VCaP (cell line): ENCODE results near the gene HLCS.

Source experiments
- H3K27ac ChIP-seq: fragments of 450-650 bp; 2 replicates; pipeline ENCODE4 v1.5.1; 2017
- CTCF ChIP-seq: fragments of 450-650 bp; conservative IDR thresholded peaks from 2 replicates; pipeline ENCODE4 v1.5.1; 2017; ENCODE audit warnings: mild to moderate bottlenecking, moderate library complexity

The HLCS gene

GRCh38 chr21:36945496-36946138, 20.9 kb downstream of the HLCS start:
- TF ChIP-seq CTCF: no peak
- H3K27ac ChIP-seq: no peak overlapping the region

- peak overlapping the region; percentile 81 for H3K27ac ChIP-seq
- no peak for TF ChIP-seq CTCF
These were observed 29.9 kb downstream of the HLCS start for GRCh38 chr21:36936361-36937135.

- no peak for TF ChIP-seq CTCF
- H3K27ac ChIP-seq: peak overlapping the region; percentile 81
These were observed 31.5 kb downstream of the HLCS start for GRCh38 chr21:36934864-36935420.

- H3K27ac ChIP-seq: peak overlapping the region; percentile 81; the same call in 1 of the 2 replicates
- TF ChIP-seq CTCF: no peak
These were observed 34.2 kb downstream of the HLCS start for GRCh38 chr21:36932161-36932816.

GRCh38 chr21:36929622-36930021, 36.8 kb downstream of the HLCS start:
- TF ChIP-seq CTCF: peak; percentile 62
- peak overlapping the region; percentile 91 for H3K27ac ChIP-seq

GRCh38 chr21:36928960-36929359, 37.5 kb downstream of the HLCS start:
- no peak for TF ChIP-seq CTCF
- peak overlapping the region; percentile 91 for H3K27ac ChIP-seq

- peak overlapping the region; percentile 91 for H3K27ac ChIP-seq
- peak; percentile 100 for TF ChIP-seq CTCF
These were observed 38.8 kb downstream of the HLCS start for GRCh38 chr21:36927719-36928117.
